OCI-LY7 (cell line): ENCODE measurements around the gene CTSE. TPM values are rescaled to one million over a fixed set of nuclear protein-coding genes. Genes with fewer than 3 reads are reported as not detected.

Source experiments
- BruUV-seq: library from RNA; stranded (reverse); fragments of 400-500 nt; replicated peaks from 2 replicates; lab custom pipeline; 2021; lab: Mats Ljungman, UMichigan
- CTCF ChIA-PET: fragments of 300-600 bp; sonication (Branson Sonifier 250); formaldehyde crosslinking; loops from one replicate; lab custom pipeline; 2022; ENCODE audit warnings: antibody characterized with exemption; ENCODE audit not compliant: unreplicated experiment; lab: Charles Lee
- POLR2A ChIA-PET: fragments of 300-600 bp; sonication (Branson Sonifier 250); formaldehyde crosslinking; loops from one replicate; lab custom pipeline; 2022; ENCODE audit warnings: antibody characterized with exemption; lab: Charles Lee
- DNase-seq: peaks from one replicate; pipeline ENCODE4 v3.0.0-alpha.2; 2015; ENCODE audit warnings: low spot score
- H2AFZ ChIP-seq: fragments of 200-600 bp; sonication (generic), shearing (Covaris generic); 2 replicates; pipeline ENCODE4 v1.6.1; 2014; ENCODE audit warnings: mild to moderate bottlenecking, antibody characterized with exemption, low read length, moderate library complexity
- H3K27ac ChIP-seq: fragments of 200-600 bp; sonication (generic); 2 replicates; pipeline ENCODE4 v1.5.1; 2014; ENCODE audit warnings: mixed run types, low read depth, mild to moderate bottlenecking, moderate library complexity, low read length, inconsistent platforms; ENCODE audit not compliant: poor library complexity, severe bottlenecking
- H3K36me3 ChIP-seq: fragments of 200-600 bp; sonication (generic); 2 replicates; pipeline ENCODE4 v1.6.1; 2014; ENCODE audit warnings: mild to moderate bottlenecking, antibody characterized with exemption, low read length, moderate library complexity, mixed read lengths; ENCODE audit not compliant: insufficient read depth
- H3K4me1 ChIP-seq: fragments of 200-600 bp; sonication (generic); 2 replicates; pipeline ENCODE4 v1.5.1; 2014; ENCODE audit warnings: mild to moderate bottlenecking, low read length; ENCODE audit not compliant: insufficient read depth, poor library complexity, severe bottlenecking
- H3K4me2 ChIP-seq: fragments of 200-600 bp; sonication (generic); 2 replicates; pipeline ENCODE4 v1.6.1; 2014; ENCODE audit warnings: mild to moderate bottlenecking, low read length
- H3K4me3 ChIP-seq: fragments of 200-600 bp; sonication (generic); 2 replicates; pipeline ENCODE4 v1.5.1; 2014; ENCODE audit warnings: mild to moderate bottlenecking, low read depth, low read length; ENCODE audit not compliant: poor library complexity, severe bottlenecking
- H3K79me2 ChIP-seq: fragments of 200-600 bp; sonication (generic); 2 replicates; pipeline ENCODE4 v1.6.1; 2016; ENCODE audit warnings: low read depth, mild to moderate bottlenecking, low read length, moderate library complexity, mixed read lengths; ENCODE audit not compliant: insufficient read depth
- H3K9me2 ChIP-seq: fragments of 200-600 bp; sonication (generic); 2 replicates; pipeline ENCODE4 v1.6.1; 2016; ENCODE audit warnings: mild to moderate bottlenecking, low read length, mixed read lengths; ENCODE audit not compliant: insufficient read depth
- H3K9me3 ChIP-seq: fragments of 200-600 bp; sonication (generic); 2 replicates; pipeline ENCODE4 v1.6.1; 2014; ENCODE audit warnings: mild to moderate bottlenecking, mixed run types, low read length, mixed read lengths
- H4K20me1 ChIP-seq: fragments of 200-600 bp; sonication (generic); 2 replicates; pipeline ENCODE4 v1.6.1; 2014; ENCODE audit warnings: mild to moderate bottlenecking, antibody characterized with exemption, low read length, moderate library complexity, mixed read lengths; ENCODE audit not compliant: insufficient read depth
- EZH2phosphoT487 ChIP-seq: fragments of 200-600 bp; sonication (generic); IDR thresholded peaks from 2 replicates; pipeline ENCODE4 v1.6.1; 2018; ENCODE audit warnings: low read depth, borderline replicate concordance, mild to moderate bottlenecking, mixed run types, antibody characterized with exemption, low read length, moderate library complexity, mixed read lengths
- intact Hi-C: fragments of 100-400 bp; cut with micrococcal nuclease; formaldehyde crosslinking; loops from one replicate; pipeline ENCODE4 v1.10.0; 2022; ENCODE audit not compliant: unreplicated experiment
- total RNA-seq, 2 experiments: library from RNA; depleted of rRNA in 1 of 2; stranded (reverse); fragments of >200 nt in 1 of 2; shearing (Covaris generic) in 1 of 2; gene quantifications; 2 replicates each; pipeline ENCODE4 v1.2.3, GENCODE V29; 2014 to 2022
- TF ChIP-seq, protein P1 (sequence below): fragments of 200-600 bp; sonication (generic); conservative IDR thresholded peaks from 2 replicates; pipeline ENCODE4 v1.5.1; 2014; ENCODE audit warnings: mild to moderate bottlenecking, antibody characterized with exemption, low read length, moderate library complexity, mixed read lengths

The CTSE gene
- total RNA-seq, 2 experiments from 2014 or later: not detected

DNA sequence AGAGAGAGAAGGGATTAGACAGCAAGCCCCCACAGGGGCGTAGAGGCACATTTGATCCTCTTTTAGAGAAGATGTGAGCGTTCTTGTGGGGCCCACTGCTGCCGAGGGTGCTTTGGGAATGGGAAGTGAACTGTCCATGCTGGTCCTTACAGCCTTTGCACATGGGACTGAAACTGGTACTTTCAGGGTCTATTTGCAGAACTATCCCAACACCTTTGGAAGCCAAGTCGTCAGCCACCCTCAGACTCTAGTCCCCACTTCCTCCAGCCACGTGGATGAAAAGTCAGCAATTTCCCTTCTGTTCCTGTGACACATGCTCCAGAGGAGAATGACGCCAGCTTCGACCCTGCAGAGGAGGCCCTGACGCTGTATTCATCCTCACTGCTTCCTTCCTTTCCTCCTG, 17.9 kb downstream of the CTSE start:
- H3K27ac ChIP-seq: no peak overlapping the region
- H3K79me2 ChIP-seq: no peaks in the 10 kb centered on the region
- H3K9me3 ChIP-seq: no peaks in the 10 kb centered on the region
- H3K4me1 ChIP-seq: no peaks in the 10 kb centered on the region
- H3K36me3 ChIP-seq: no peaks in the 10 kb centered on the region
- no peaks in the 10 kb centered on the region for H4K20me1 ChIP-seq
- ChIA-PET POLR2A (no interaction called here), CTCF (no interaction called here)
- BruUV-seq: no TSS peak
- TF ChIP-seq, protein P1, sequence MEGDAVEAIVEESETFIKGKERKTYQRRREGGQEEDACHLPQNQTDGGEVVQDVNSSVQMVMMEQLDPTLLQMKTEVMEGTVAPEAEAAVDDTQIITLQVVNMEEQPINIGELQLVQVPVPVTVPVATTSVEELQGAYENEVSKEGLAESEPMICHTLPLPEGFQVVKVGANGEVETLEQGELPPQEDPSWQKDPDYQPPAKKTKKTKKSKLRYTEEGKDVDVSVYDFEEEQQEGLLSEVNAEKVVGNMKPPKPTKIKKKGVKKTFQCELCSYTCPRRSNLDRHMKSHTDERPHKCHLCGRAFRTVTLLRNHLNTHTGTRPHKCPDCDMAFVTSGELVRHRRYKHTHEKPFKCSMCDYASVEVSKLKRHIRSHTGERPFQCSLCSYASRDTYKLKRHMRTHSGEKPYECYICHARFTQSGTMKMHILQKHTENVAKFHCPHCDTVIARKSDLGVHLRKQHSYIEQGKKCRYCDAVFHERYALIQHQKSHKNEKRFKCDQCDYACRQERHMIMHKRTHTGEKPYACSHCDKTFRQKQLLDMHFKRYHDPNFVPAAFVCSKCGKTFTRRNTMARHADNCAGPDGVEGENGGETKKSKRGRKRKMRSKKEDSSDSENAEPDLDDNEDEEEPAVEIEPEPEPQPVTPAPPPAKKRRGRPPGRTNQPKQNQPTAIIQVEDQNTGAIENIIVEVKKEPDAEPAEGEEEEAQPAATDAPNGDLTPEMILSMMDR: no peak
- no peak for TF ChIP-seq EZH2phosphoT487
- H3K4me2 ChIP-seq: no peak overlapping the region
- intact Hi-C loops: no loop called here
- H3K9me2 ChIP-seq: no peaks in the 10 kb centered on the region
- H2AFZ ChIP-seq: no peak overlapping the region
- no peak for DNase-seq
- no peak overlapping the region for H3K4me3 ChIP-seq

DNA sequence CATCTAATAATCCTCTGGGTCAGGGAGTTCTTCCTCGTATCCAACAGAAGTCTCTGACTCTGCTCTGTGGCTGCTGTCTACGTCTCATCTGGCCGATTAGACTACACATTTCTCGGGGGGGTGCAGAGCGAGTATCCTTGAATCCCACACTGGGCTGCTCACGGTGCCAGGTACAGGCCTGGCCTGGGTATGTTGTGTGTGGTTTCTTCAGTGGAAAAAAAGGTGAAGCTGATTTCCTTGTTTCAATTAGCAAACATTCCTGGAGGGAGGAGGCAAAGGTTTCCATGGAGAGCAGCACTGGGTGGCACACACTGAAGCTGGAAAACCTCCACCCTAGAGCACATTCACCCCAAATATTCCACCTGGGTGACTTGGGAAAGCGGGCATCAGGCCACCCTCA, 18.5 kb downstream of the CTSE start:
- H3K36me3 ChIP-seq: no peaks in the 10 kb centered on the region
- TF ChIP-seq EZH2phosphoT487: no peak
- TF ChIP-seq, protein P1: no peak
- intact Hi-C loops: no loop called here
- no peak overlapping the region for H3K4me2 ChIP-seq
- no TSS peak for BruUV-seq
- H3K4me3 ChIP-seq: no peak overlapping the region
- H3K9me2 ChIP-seq: no peaks in the 10 kb centered on the region
- no peak for DNase-seq
- H3K4me1 ChIP-seq: no peaks in the 10 kb centered on the region
- H3K27ac ChIP-seq: no peak overlapping the region
- no peaks in the 10 kb centered on the region for H4K20me1 ChIP-seq
- H3K9me3 ChIP-seq: no peaks in the 10 kb centered on the region
- no peak overlapping the region for H2AFZ ChIP-seq
- no peaks in the 10 kb centered on the region for H3K79me2 ChIP-seq
- ChIA-PET POLR2A (no interaction called here), CTCF (no interaction called here)

DNA sequence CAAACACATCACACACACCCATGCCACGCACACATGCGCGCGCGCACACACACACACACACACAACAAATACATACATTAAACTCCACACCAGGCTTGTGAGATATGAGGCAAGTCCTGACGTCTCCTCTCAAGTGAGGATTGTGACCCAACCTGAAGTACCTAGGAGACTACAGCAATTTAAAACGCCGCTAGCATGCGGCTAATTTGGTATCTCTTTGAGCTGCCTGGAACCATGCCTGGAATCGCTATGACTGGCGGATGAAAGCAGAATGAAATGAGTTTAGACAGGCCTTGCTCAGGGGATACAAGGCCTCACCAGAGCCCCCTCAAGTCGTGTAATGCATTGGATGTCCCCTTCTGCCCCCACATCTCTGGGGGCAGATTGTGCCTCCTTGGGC, 18.9 kb downstream of the CTSE start:
- no peaks in the 10 kb centered on the region for H3K36me3 ChIP-seq
- H2AFZ ChIP-seq: no peak overlapping the region
- BruUV-seq: no TSS peak

More for the DNA sequence above, 18.9 kb downstream of the CTSE start:
- DNase-seq: no peak
- TF ChIP-seq EZH2phosphoT487: no peak
- TF ChIP-seq, protein P1: no peak
- no peak overlapping the region for H3K4me3 ChIP-seq
- no peak overlapping the region for H3K4me2 ChIP-seq
- no peaks in the 10 kb centered on the region for H3K79me2 ChIP-seq
- no peaks in the 10 kb centered on the region for H3K4me1 ChIP-seq
- no peaks in the 10 kb centered on the region for H3K9me2 ChIP-seq
- H3K9me3 ChIP-seq: no peaks in the 10 kb centered on the region
- CTCF ChIA-PET: no interaction called here
- H3K27ac ChIP-seq: no peak overlapping the region
- H4K20me1 ChIP-seq: no peaks in the 10 kb centered on the region
- POLR2A ChIA-PET: no interaction called here
- intact Hi-C loops: no loop called here
